GM19238 (cell line): ENCODE results near the gene ZBTB46.

Experiments used
- DNase-seq: peaks from one replicate; pipeline ENCODE4 v3.0.0; 2011; ENCODE audit warnings: low spot score; ENCODE audit not compliant: insufficient read length

Gene ZBTB46

DNA sequence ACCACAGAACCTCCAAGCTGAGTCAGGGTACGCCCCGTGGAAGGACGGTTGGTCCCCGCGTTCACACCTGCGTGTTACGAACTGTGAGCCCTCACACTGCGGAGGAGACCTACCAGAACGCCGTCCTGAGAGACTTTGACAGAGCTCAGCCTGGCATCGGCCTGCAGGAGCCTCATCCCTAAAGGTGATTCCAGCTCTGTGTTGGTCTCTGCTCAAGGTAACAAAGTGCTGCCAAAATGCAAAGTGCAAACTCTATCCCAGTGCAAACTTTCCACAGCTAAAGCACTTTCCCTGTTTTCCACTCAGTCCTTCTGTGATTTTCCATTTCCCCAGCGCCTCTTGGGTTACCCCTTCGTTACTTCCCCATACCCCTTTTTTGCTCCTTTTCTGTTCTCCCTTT is 8.6 kb upstream of the ZBTB46 start:
- no peak for DNase-seq

DNA sequence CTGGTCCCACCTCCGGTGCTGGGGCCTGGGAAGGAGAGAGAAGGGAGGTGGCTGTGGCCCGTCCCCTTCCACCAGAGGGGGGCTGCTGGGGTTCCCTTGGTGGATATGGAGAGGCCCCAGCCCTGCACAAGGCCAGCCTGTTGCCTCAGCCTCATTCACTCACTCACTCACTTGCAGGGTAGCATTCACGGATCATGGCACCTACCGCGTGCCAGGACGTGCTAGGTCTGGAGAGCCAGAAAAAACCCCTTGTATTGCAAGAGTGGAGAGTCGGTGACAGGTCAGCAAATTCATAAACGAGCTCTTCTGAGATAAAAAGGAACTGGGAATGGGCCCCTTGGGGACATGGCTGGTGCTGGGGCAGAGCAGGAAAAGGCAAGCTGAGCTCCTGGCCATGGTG is 6.4 kb upstream of the ZBTB46 start:
- DNase-seq: no peak

DNA sequence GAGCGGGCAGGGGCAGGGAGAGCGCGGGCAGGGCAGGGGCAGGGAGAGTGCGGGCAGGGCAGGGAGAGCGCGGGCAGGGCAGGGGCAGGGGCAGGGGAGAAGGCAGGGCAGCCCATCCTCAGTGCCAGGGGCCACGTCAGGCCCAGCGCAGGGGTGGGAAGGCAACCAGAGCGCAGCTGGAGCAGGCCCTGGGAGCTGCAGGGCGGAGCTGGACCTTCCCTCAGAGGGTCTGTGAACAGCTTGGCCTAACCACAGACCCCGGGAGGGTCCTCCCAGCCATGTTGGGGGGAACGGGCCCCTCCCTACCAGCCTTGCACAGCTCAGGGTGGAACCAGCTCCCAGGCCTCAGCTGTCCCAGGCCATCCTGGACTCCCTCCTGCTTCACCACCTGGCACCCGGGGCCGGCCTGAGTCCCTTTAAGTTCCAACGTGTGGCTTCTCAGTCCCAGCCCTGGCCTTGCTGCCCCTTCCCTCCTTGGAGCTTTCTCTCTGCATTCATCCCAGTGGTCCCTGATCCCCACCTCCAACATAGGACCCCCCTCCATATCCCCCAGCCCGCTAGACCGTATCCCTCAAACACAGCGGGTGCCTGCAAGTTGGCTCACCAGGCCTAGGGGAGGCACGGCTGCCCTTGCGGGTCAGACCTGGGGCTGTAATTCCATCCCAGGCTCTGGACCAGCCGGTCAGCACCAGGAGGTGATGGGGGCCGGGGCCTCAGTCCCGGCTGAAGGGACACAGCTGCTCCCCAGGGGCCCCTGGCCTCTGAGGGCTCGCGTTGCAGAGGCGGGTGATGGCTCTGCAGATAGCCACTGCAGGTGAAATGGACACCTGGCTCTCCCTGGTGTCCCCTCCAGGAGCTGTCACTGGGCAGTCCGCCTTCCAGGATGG is 5.6 kb upstream of the ZBTB46 start:
- DNase-seq: no peak

DNA sequence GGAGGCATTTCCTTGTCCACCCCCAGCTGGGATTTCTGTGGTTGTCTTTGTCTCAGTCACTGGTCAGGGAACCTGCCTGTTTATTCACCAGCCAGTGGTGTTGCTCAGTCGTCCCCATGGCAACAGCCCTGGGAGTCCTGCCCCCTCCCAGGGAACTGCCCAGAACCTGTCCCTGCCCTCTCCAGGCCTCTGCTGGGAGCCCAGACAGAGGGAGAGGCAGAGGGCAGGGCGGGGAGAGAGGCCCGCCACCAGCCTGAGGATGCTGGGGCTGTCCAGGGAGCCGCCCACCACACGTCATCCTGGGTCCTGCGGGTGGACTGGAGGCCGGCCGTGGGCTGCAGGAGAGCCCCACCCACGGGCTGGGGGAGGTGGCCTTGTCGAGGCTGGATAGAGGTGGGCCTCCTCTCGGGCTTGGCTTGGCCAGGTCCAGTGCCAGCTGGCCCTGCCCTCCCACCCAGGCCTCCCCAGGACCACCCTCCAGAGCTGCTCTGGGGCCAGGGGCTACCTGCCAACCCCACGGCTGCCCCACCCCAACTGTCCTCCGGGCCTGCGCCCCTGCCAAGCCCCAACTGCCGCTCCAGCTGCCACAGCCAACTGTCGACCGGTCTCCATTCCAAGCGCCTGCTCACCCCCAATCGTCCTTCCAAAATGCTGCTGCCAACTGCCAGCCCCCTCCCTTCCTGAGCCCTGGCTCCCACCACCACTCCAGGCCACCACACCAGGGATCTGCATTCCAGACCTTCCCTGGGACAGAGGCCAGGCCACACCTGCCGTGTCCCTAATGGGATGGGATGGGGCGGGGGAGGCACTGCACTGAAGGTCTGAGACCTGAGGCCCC is 4.2 kb upstream of the ZBTB46 start:
- DNase-seq: no peak

DNA sequence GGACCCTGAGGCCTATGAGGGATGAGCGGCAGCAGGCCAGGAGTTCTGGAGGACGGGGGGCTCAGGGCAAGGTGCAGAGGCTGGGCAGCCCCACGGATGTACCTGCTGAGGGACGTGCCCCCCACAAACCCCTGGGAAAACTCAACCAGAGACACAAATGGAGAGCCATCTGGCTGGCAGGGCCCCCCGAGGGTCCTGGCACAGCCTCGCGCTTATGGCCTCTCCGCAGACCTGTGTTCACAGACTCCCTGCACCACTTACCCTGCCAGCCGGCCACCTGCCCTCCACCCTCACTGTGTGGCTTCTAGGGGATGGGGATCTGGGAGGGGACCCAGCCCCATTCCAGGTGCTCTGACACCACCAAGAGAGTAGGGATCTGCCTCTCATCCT is 3.4 kb upstream of the ZBTB46 start:
- DNase-seq: no peak

DNA sequence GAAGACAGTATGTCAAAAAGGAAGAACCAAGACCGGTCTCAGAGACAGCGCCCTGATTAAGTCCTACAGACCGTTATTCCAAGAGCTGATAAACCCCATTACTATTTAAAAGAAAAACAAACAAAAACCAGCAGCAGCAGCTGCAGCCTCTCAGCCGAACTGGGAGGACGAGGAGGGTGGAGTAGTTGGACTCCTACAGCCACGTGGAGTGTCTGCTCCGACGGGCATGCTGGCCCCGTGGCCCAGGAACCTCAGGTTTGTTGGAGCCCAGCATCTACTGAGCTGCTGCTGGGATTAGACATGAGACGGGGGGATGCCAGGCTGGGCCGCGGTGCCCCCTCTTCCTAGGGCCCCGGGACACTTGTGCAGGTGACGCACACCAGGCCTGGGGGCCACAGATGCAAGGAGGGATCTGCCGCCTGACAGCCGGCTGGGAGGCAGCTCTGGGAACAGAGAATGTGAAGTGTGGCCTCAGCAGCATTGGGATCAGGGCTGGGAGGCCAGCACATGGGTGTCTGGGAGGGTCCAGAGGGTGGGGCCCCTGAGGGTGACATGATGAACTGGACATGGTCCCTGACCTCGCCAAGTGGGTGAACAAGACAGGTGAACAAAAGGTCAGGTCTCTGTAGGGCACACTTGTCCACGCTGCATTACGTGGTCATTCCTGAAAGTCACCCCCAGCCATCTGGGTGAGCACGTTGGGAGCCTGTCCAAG is 2.9 kb upstream of the ZBTB46 start:
- DNase-seq: no peak

DNA sequence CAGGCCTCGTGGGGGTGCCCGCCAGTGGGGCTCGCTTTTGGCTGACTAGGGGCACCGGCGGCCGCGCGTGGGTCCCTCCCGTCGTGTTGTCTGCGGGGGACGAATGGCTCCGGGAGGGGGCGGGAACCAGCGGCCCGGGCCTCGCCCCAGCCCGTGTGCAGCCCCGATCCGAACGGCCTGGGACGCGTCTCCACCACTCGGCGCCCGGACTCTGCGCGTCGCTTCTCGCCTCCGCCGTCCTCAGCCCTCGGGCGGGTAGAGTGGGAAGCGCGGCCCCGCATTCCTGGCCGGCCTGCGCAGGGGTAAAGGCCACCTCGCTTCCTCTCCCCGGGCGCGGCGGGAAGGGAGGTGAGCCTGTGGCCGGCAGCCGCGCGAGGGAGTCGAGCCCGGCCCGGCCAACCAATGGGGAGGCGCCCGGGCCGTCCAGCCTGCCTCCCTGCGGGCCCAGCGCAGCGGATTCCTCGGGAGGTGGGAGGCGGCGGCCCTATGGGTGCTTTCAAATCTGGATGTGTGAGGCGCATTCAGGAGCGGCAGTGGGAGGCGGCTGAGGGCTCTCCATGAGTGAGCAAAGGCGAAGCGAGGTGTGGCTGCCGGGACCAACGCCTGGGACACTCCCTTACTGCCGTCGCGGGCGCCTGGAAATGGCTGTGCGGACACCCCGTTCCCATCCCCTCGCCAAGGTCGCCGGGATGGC is 1.1 kb upstream of the ZBTB46 start:
- DNase-seq: no peak

DNA sequence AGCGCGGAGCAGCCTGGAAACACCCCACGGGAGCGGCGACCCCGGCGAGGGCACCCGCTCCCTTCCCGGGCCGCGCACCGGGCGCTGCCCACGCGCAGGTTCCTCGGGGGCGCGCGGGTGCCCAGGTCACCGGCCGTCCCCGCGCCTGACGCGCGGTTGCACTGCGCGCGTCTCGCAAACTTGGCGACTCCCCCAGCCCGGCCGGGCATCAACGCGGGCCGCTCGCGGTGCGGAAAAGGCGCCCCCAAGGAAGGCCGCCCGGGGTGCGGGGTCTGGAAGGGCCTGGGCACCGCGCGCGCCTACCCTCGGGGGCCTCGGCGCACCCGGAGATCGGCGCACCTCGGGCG is 555 bp upstream of the ZBTB46 start:
- DNase-seq: no peak

DNA sequence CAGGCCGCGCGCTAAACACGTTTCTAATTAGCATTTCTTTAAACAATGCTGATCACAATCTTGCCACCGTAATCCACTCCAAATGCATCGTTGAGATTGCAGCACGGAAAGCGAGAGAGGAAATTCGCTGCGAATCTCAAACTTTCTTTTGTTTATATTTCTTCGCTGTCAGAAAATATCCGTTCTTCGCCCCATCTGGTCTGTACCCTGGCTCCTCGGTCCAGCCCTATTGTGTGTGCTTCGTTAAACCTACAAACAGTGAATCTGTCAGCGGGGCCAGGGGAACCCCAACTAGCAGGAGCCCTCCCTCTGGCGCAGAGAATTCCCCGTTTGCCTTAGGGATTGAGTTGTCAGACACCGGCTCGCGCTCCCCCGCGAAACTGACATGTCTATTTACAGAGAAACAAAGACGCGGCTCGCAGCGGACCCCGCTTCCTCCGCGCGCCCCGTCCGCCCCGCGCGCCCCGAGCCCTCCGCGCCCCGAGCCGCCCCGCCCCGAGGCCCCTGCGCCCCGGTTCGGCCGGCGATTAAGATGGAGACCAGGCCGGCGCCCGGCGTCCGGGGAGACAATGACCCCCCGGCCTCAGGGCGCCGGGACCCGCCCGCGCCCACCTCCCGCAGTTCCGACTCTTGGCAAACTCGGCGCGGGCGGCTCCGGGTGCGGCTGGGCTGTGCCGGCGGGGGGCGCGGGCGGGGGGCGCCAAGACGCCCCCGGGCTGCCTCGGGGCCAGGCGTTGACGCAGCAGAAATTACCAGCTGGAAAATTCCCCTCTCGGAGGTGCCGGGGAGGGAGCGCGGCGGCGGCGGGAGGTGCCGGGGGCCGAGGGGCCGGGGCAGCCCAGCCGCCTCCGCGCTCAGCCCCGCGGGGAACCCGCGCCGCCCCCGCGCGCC is 874 bp downstream of the ZBTB46 start:
- no peak for DNase-seq

DNA sequence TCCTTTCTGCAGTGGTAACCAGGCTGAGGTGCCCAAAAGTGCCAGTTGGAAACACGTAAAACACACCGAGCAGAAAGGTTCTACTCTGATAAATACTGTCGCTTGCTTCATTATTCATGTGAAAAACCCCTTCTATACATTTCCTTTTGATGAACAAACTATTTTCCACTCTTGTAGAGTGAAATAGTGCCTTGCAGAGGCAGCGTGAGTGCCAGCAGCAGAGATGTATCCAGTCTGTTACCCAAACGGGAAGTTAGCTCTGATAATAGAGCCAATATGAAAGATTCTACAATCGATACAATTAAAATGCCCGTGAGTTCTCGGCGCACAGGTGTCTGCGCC is 1.5 kb downstream of the ZBTB46 start:
- DNase-seq: no peak

DNA sequence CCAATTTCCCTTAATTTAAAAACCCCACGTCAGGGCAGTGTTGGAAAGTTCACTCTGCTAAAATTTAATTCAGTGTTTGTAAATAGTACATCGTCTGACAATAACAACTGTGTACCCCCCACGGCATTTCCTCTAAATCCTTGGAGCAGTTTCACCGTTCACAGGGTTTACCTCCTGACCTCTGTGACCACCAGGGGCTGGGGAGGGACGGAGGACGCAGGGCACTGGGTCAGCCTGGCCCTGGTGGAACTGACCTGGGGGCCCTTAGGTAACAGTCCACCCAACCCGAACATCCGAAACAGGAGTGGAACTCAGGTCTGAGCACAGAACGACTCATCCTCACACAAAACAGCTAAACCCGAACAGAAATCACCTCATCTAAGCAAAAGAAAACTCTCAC is 2.1 kb downstream of the ZBTB46 start:
- no peak for DNase-seq

DNA sequence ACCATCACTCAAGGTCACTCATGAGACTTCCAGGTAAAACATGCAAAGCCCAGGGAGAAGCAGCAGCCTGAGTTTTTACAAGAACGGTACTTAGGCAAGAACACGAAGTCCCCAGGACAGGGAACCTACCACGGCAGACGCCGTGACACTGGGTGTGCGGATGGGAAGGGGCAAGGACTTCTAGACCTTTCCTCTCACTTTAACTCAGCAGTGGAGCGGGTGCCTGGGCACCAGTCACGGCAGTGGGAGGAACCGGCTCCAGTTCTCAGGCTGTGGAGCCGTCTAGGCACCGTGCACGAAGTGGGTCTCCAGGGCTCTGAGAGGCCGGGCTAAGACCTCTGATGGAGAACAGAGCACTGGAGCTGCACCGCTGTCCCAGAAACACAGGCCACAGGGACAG is 2.5 kb downstream of the ZBTB46 start:
- DNase-seq: no peak

DNA sequence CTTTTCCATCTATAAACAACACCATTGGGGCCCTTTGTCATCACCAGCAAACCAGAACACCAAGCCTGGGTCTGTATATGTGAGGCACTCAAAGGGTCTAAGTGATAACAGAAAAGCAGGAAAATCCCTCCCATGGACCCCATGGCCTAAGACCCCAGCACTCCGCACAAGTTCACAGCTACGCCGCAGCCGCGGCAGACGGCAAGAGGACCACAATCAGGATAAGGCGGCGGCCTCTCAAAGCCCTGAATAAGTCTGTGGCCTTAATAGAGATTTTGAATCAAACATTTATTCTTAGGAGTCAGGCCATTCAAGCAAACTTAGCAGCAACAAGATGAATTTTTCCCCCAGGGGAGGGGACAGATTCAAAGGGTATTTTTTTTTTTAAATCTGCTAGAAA is 2.9 kb downstream of the ZBTB46 start:
- no peak for DNase-seq

DNA sequence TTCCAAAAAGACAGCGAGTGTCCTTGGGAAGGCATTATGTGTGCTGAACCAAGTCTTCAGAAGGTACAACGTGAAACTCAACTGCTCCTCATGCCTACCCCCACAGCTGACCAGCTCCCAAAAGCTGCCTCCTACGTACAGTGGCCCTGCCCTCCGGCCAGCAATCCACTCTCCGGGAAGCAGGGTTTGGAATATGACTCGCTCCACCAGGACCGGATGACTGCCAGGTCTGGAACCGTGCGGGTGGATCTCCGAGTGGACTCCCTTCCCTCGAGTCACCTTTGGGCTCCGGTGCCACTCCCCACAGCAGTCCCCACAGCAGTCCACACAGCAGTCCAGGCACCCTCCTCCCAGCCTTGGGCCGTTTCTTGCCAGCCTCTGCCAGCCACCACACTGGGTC is 4.3 kb downstream of the ZBTB46 start:
- DNase-seq: no peak

DNA sequence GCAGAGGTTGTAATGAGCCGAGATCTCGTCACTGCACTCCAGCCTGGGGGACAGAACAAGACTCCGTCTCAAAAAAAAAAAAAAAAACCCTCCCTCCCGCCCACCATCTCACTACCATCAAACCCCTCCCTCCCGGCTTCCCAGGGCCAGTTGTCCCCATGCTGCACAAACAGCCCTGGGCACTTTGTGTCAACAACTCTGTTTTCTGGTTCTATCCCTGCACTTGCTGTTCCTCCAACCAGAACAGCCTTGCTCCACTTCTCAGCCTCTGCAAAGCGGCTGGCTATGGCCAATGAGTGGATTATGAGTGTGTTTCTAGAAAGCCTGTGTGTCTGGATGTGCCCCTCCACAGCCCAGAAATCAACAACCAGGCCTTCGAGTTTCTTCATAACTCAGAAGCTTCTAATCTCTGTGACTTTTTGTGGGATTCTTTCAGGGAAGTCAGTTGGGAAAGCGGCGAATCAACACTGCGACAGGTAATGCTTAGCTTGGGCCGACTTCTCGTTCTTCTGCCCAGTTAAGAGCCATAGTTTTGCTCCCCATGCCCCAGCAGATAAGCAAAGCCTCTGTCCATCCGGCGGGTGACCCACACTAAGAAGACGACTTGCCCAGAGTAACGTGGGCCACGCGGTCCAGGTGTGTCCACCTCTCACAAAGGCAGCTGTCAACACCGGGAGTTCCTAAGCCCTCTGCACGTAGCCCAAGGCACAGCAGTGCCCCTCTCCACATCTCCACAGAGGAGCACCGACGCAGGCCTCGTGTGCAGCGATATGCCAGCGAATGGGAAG is 5.5 kb downstream of the ZBTB46 start:
- DNase-seq: no peak

DNA sequence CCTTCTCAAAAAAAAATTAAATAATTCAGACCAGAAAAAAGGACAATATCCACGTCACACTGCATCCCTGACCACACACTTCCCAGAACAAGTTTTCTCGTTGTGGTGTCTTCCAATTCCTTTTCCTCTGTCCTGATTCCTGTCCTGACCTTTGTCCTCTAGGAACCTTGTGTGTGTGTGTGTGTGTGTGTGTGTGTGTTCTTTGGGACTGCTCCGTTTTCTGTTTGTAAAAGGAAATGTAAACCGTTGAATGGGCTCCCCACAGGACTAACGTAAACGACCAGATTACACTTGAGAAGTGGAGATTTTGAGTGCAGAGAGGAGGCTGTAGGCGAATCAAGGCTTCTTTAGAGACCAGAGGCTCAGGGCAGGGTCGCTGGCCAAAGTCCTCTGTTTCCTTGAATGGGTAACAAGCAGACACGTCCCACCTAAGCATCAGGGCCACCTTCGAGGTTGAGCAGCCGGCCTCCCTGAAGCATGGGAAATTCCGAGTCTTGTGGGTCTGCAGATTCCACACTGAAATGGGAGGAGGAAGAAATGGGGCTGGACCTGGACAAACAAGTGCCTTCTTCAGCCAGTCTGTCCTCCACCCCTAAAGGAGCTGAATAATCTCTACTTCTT is 7.3 kb downstream of the ZBTB46 start:
- no peak for DNase-seq

DNA sequence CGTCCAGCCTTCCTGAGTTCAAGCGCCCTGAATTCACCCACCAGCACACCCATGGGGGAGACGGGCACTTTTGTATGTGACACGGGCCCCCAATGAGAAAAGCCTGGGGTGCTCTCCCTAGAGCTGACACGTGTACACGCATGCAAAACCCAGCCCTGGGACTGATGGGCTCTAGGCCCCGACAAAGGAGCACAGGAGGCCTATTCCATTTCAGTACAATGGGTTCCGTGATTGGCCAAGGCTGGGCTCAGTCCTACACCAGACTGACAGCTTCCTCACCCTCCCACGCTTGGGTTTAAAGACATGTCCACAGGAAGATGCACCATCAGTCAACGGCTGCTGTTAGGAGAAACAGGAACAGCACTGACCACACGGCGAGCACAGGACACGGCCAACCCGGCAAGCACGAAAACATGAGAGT is 8.8 kb downstream of the ZBTB46 start:
- no peak for DNase-seq

DNA sequence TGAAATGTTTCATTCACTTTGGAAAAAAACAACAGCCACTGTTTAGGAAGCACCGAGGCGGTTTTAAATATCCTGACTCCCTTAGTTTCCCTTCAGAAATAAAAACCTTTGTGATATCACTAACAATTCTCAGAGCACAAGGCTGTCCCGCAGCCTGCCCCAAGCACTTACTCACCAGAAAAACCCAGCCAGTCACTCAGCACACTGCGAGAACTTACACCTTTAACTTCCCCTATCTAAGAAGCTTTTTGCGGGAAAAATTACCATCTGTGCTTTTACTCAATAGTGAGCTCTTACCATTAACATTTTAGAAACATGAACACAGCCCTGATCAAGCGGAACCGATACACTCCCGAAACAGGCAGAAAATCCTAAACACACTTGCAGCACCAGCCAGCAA is 9.3 kb downstream of the ZBTB46 start:
- DNase-seq: no peak

DNA sequence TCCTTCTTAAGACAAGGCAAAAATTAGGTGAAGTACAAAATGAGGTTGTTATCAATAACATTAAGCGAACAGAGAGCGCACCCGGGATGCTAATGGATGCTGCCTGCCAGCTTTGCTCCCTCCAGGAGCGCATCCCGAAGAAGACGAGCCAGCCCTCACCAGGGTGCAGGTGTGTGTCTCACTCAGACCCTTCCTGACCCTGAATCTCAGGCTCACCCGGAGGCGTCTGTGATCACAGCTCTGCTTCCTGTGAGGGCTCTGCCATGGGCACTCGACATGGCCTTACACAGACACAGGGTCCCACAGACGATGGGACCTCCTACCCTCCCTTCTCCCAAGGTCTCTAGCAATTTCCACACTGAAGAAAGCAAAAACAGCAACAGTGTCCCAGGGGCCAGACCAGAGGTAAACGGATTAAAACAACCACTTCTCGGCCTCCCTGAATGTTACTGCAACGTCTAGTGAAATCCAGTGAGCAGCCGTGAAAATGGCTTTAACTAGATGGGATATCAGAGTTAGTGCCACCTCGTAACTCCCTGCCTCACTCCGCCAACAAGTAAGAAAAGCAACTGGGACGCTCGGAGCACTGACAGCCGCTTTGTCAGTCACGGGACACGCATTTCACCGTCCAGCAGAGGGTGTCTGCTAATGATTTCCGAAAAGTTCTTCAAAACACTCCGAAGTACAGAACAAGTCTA is 11.7 kb downstream of the ZBTB46 start:
- no peak for DNase-seq
